ENCODE data around the gene GSTO2.

The GSTO2 gene

DNA sequence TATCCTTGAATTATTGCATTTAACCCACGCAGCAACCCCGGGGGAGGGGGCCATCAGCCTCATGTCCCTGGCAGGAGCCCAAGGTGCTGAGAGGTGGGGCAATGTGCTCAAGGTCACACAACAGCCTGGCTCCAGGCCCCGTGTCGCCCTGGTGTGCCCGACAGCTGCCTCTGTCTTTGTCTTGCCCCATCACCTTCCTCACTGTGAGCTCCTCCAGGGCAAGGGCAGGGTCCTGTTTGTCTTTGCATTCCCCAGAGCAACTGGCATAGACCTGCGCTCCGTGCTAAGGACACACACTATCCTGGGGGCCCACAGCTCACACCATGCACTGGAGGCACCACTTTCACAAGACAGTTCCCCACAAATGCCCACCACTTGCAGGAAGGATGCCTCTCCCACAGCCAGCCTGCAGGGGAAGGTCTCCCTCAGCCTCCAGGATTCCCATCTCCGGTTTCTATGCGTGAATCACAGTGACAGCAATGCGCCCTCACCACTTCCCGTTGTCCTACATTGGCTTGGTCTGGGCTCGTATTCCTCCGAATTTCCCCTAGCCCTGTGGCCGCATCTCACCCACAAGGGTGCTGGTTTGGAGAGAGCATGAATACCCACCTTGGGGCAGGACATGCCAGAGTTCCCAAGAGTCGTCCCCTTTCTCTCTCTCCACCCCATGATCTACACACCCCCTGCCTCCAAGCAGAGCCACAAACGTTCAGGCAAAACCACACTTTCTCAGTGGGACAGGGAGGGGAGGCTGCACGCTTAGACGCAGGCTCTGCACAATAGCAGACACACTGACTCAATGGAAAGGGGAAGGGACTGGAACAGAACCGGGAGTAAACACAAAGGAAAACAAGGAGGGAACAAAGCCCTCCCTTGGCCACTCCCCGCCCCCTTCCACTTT, 59.0 kb downstream of the GSTO2 start:
- DNase-seq = no peak

DNA sequence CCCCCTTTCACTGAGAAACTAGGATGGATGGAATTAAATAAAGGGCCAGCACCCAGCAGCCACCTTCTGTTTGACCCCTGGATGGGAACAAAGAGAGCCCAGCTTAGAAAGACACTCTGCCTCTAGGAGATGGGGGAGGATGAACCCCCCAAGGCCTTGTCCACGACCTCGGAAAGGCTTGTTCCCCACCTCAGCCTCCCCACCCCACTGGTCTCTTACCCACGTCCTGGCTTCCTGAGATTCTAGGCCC, 59.6 kb downstream of the GSTO2 start:
- no peak for DNase-seq

DNA sequence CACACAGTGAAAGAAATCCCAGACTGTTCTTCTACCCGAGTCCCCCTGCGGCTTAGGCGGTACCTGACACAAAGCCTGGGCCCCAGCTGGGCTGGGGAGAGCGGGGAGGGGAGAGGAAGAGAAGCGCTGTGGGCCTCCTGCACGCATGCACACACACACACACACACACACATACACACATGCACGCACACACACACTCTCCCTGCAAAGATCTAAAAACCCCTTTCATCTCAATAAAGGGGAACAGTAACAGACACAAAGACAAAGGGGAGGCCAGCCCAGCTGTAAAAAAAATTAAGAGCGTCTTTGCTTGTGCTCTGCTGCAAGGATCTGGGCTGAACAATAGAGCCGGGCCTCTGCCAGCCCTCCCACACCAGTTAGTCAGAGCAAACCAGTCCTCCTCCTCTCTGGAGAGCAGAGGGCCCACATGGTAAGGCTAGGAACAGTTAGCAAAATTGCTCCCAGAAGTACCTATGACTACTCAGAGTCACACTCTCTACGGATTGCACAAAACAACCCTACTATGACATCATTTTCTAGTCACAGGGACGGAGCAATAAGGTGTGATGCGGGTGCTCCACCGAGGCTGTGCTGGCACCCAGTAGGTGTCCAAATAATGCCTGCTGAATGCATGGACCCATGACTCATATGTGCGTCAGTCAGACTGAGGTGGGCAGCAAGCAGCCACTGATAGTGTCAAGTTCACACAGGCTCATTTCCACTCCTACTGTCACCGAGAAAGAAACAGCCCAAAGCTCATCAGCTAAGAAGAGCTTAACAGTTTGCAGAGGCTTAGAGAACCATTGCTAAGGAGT, 60.1 kb downstream of the GSTO2 start:
- DNase-seq = no peak

DNA sequence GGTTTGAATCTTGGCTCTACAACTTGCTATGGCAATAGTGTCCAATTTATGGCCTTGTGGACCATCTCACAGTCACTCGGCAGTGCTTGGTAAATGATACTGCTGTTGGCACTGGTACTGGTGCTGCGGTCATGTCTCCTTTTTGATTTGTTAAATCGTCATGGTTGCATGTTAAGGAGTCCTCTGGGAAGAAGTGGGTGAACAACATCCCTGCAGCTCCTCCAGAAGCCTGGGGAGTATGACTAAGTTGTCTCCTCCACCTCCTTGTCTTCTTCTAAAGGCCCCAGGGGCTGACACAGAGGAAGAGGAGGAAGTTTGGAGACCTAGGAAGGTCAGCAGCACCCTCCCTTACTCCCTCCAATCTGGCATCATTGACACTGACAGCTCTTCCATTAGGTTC, 60.8 kb downstream of the GSTO2 start:
- DNase-seq = no peak

DNA sequence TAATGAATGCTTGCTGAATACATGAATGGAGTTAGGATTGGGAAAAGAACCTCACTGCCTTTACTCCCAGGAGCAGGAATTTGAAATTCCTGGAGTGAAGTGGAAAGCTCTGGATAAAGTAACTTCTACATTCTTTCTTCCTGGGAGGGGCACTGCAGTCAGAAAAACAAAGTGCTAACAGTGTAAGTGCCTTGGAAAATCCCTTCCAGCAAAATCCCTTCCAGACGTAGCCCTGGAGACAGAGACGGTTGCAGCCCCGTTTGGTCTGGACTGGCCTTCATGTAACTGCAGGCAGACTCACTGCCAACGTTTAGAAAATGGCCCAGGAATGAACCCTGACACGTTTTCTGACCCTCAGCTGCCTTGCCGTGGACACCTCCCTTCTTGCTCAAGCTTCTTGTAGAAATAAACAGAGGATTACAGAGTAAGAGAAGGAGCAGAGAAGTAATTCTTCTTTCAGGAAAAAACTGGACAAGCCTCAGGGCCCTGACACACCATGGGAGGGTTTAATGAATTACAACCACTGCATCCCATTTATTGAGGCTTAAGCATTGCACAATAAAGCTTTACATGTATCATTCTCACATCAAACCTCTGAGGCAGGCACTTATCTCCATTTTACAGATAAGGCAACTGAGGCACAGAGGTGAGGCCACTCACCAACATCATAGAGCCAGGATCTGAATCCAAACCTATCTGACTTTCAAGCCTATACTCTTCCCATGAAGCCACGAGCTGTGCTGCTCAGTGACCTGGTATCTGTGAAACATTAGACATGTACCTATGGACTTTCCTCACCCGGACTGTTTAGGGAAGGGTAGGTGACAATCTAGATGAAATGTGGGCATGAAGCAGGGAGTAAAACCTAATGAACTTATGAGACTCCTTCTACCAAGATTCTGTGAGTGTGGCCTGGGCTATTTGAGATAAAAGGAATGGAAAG, 61.5 kb downstream of the GSTO2 start:
- DNase-seq = no peak

DNA sequence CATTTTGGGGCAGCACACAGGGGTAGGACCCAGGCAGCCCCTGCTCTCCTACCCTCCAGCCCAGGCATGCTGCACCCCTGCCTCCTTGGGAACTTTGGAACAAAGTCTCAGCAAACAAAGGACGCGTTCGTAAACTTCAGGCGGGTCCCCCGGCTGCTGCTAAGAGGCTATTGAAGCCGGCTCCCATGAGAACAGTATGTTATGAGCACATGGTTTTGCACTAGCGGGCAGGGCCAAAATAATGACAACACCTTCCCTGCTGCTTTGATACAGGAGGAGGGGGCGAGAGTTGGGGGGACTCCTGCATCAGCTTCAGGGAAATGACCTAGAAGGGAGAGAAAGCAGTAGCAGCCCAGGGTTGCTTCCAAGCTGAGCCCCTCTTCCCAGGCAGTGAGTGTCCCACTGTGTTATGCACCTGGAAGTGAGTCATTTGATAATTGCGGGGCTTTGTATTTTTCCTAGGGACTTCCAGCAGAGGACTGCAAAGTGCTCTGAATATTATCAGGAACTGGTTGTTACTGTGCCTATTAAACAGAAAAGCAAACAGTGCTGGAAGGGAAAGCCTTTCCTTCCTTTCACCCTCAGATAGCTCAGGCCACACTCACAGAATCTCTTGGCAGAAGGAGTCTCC, 62.3 kb downstream of the GSTO2 start:
- DNase-seq = no peak

GRCh38 chr10:104332243-104333031, 63.5 kb downstream of the GSTO2 start:
- DNase-seq = no peak

- no peak for DNase-seq
Measured at GRCh38 chr10:104333032-104333727, 64.2 kb downstream of the GSTO2 start.

- DNase-seq = no peak
Measured at GRCh38 chr10:104333728-104334373, 64.9 kb downstream of the GSTO2 start.

DNA sequence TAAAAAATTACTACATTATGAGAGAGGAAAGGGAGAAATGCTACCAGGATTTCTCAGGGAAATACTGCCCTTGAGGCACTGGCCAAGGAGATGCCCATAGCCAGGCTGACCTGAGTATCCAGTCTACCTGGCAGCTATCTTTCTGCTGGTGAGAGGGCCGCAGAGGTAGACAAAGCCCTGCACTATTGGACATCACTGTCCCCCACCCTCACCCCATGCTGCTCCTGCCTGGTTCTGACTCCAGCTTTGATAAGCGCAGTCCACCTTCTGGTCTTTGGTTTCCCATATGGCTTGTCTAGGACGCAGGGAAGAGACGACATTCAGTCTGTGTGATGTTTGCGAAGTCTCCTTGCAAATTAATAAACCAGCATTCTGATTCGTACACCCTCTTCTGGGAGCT, 65.6 kb downstream of the GSTO2 start:
- DNase-seq = no peak

GRCh38 chr10:104334965-104335650, 66.1 kb downstream of the GSTO2 start:
- DNase-seq = peak; percentile 18

- DNase-seq = no peak
Measured at GRCh38 chr10:104336821-104337467, 68.0 kb downstream of the GSTO2 start.

DNA sequence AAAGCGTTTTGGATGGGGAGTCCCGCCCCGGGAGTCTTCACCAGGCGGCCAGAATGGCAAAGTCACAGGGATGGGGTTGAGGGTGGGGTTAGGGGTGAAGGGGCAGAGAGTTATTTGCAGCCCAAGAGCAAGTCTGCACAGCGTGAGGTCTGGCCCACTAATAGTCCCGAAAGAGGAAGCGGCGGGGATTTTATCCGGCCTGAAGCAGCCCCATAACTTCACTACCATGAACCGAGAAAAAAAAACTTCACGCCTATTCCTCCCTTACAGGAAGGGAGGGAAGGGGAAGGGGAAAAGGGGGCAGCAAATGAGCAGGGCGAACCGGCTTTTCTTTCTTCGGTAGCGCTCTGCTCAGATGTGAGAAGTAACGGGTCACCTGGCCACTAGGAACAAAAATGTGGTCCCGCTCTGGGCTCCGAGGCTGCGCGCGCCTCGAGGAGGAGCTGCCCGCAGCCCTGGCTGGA, 68.6 kb downstream of the GSTO2 start:
- no peak for DNase-seq

DNA sequence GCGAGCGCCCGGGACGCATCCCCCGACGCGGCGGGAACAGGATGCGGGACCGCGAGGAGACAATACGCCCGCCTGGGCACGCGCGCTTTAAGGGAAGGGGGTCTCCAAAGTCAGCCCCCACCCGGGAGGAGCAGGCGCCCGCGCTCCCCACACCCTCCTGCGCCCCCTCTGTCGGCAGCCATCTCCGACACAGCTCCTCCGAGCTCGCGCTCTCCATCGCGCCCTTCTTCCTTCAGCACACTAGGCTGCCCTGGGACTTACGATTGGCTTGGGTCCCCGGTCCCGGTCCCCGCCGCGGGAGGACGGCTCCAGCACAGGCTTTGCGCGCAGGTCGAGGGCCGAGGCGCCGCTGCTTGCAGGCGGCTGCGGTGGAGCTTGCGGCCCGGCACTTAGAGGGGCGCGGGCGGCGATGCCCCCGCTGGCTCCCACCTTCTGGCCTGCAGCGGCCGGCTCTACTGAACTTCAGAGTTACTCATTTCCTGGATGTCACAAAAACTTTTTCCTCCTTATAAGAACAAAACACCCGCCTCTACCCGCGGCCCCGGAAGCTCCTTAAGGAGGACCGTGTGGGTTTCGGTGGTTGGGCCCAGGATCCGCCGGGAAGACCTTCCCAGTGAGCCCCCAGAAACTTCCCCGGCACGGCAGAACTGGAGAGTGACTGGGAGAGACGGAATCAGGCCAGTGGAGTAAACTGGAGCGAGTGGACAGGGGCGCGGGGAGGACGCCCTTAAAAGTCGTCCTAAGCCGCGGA, 69.2 kb downstream of the GSTO2 start, which contains the start of gene ITPRIP:
Gene ITPRIP (minus strand): TSS at position 481 of the 751 bp plus-strand sequence. CDS start 22,414 bp downstream, outside the sequence.
- peak; percentile 20 for DNase-seq

DNA sequence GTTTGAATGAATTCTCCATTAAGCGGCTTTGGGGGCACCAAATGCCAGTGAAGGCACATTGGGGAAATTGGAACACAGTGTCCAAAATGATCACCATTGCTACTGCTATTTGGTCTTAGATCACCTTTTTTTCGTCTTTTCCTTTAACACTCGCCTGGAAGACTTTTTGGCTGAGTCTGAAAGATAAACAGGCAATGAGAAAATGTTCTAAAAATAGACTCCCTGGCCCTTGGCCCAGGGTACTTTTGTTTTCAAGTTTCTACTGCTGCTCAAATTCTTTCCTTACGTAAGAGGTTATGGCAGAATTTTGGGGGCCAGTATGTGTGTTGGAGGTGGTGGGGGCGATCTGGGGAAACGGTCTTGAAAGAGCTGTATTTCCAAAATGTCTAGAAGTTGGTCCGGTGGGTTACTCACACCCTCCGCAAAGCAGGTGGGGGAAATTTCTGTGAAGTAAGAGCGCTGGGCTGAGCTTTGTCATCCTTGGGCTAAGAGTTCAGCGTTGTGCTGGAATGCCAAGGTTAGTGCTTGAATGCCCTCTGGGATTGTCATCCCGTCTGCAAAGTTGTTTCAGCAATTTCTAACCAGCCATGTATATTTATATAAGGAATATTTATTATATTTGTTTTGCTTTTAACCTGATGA, 70.6 kb downstream of the GSTO2 start:
- DNase-seq = no peak

DNA sequence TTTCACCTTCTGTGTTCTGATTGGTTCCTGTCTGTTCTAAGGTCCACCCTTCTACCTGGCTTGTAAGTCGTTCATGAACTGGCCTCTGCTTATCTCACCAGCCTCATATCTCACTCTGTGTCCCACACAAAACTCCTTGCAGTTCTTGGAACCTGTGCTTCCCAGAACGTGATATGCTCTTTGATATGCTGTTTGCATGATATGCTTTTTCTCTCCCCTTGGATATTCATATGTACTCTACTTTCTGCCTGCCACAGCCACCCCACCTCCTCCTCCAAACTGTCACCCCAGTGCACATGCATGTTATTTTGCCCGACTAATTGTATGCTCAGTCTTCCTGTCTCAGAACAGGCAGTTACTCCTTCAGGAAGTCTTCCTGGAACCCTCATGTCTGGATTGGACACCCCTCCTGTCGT, 71.1 kb downstream of the GSTO2 start:
- no peak for DNase-seq

DNA sequence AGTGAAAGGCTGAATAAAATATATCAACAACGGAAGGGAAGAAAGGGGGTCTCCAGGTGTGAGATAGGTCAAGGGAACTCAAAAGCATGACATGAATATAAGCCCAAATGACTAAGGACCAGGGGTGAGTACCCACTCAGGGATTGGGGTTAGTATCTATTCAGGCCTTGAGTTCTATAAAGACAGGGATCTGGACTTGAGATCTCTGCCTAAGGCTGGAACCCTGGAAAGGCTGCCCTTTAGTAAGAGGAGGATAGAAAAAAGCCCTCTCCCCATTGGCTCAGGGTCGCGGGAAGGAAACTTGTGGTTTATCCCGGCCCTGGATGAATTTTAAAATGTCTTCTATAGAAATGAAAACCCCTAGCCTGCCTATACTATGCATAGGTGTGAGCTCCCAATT, 71.7 kb downstream of the GSTO2 start:
- DNase-seq = no peak

- no peak for DNase-seq
Measured at GRCh38 chr10:104342941-104343411, 74.0 kb downstream of the GSTO2 start.
